Prostate gland (tissue), 2 donors: ENCODE results near the gene AP1G2. TPM values are rescaled to one million over a fixed set of nuclear protein-coding genes. Genes with fewer than 3 reads are reported as not detected.

Experiments
- DNase-seq: peaks from one replicate; pipeline ENCODE4 v3.0.0-alpha.2; 2019; ENCODE audit warnings: low spot score
- H3K27ac ChIP-seq, 2 donors: fragments of 200-600 bp; sonication (generic); 2 replicates each; pipeline ENCODE4 v1.5.1; 2017 to 2019
- H3K27me3 ChIP-seq: fragments of 200-600 bp; sonication (generic); replicated peaks from 2 replicates; pipeline ENCODE4 v1.5.1; 2019; ENCODE audit not compliant: insufficient read depth
- H3K36me3 ChIP-seq, 2 donors: fragments of 200-600 bp; sonication (generic); 1 replicate in 1 of 2; 2 replicates in 1 of 2; pipeline versions ENCODE4 v1.5.1 to v1.8.1; 2017 to 2019
- H3K4me1 ChIP-seq: fragments of 200-600 bp; sonication (generic); replicated peaks from 2 replicates; pipeline ENCODE4 v1.5.1; 2019
- H3K4me3 ChIP-seq, 2 donors: fragments of 200-600 bp; sonication (generic); 2 replicates each; pipeline ENCODE4 v1.5.1; 2017 to 2019
- H3K9me3 ChIP-seq: fragments of 200-600 bp; sonication (generic); 2 replicates; pipeline ENCODE4 v1.5.1; 2017
- POLR2A ChIP-seq: fragments of 450-650 bp; IDR thresholded peaks from one replicate; pipeline ENCODE4 v1.6.1; 2016; ENCODE audit warnings: antibody characterized with exemption, mild to moderate bottlenecking
- POLR2AphosphoS5 ChIP-seq: sonication (generic); formaldehyde crosslinking; IDR thresholded peaks from one replicate; pipeline ENCODE4 v1.6.1; 2017; ENCODE audit warnings: antibody characterized with exemption
- WGBS: methylation state at CpG from one replicate; pipeline ENCODE4 v1.1.5; 2018; 5-methylcytosine and 5-hydroxymethylcytosine counted together
- intact Hi-C: fragments of 100-400 bp; cut with DNase I; formaldehyde crosslinking; loops from one replicate; pipeline ENCODE4 v1.14.2; 2022
- total RNA-seq, 2 donors: library from RNA; depleted of rRNA; stranded (reverse); fragments of >200 nt; gene quantifications; one replicate each; pipeline ENCODE4 v1.1.0, GENCODE V29; 2016
- TF ChIP-seq, protein P1 (sequence below), 4 experiments: fragments of 200-600 bp in 2 of 4; fragments of 450-650 bp in 2 of 4; sonication (generic) in 2 of 4; IDR thresholded peaks; 1 replicate in 3 of 4; 2 replicates in 1 of 4; pipeline ENCODE4 v1.5.1; 2016 to 2019; ENCODE audit warnings: antibody characterized with exemption in 4 of 4, mild to moderate bottlenecking in 2 of 4, moderate library complexity in 2 of 4

AP1G2 gene
- total RNA-seq, 2 donors from 2014 or later = 95.3 to 134 TPM

DNA sequence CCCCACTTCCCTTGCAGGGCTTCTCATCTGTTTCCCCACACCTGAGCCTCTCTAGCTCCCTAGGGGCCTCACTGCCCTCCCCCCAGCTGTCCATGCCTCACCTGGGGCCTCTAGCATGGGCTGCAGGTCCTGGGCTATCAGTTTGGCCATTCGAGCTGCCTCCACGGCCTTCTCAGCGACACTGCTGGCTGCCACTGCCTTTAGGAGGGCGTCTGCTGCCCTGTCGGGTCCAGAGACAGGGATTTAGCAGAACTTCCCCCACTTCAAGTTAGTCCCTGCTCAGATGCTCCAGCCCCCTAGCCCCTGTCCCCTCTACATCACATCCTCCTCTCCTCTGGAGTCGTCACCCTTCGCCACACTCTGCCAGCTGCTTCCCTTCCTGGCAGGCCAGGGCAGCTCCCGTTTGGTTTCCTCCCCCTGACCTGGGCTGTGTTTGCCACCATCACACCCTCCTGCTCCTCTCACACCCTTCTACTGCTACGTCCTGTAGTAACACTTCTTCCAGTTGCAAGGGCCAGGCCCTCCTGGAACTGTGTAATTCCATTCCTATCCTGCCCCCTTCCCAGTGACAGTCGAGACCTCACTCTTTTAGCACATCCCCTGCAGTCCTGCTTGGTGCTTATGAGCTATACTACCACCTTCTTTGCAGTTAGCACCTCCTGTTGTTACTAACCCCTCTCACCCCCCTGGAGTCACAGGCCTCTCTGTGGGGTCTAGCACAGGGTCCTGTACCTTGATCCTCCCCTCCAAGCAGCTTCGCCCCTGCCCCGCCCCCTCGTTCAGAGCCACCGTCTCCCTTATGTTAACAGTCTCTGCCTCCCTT lies 4.3 kb upstream of the AP1G2 start:
- H3K9me3 ChIP-seq = no peaks in the 10 kb centered on the region
- no peaks in the 10 kb centered on the region for H3K4me1 ChIP-seq
- H3K27me3 ChIP-seq = peaks cover 9% of the 10 kb centered on the region
- TF ChIP-seq POLR2A = no peak
- no peak for TF ChIP-seq POLR2AphosphoS5
- TF ChIP-seq, protein P1, sequence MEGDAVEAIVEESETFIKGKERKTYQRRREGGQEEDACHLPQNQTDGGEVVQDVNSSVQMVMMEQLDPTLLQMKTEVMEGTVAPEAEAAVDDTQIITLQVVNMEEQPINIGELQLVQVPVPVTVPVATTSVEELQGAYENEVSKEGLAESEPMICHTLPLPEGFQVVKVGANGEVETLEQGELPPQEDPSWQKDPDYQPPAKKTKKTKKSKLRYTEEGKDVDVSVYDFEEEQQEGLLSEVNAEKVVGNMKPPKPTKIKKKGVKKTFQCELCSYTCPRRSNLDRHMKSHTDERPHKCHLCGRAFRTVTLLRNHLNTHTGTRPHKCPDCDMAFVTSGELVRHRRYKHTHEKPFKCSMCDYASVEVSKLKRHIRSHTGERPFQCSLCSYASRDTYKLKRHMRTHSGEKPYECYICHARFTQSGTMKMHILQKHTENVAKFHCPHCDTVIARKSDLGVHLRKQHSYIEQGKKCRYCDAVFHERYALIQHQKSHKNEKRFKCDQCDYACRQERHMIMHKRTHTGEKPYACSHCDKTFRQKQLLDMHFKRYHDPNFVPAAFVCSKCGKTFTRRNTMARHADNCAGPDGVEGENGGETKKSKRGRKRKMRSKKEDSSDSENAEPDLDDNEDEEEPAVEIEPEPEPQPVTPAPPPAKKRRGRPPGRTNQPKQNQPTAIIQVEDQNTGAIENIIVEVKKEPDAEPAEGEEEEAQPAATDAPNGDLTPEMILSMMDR (IDR thresholded peaks at IDR 0.05) = no peak
- 64% methylated on average over 14 of the region's 14 CpGs for WGBS
- intact Hi-C loops = no loop called here
- H3K4me3 ChIP-seq = no peak overlapping the region
- no peaks in the 10 kb centered on the region for H3K36me3 ChIP-seq
- H3K27ac ChIP-seq = no peak overlapping the region
- DNase-seq = no peak

- 89% methylated on average over 22 of the region's 23 CpGs for WGBS
- intact Hi-C loops = no loop called here
- TF ChIP-seq POLR2AphosphoS5 (no peak), POLR2A (no peak)
- TF ChIP-seq, protein P1 (IDR thresholded peaks at IDR 0.05) = no peak
- Histone ChIP-seq H3K9me3 (no peaks in the 10 kb centered on the region), H3K27ac (no peak overlapping the region), H3K36me3 (no peaks in the 10 kb centered on the region), H3K4me3 (no peak overlapping the region), H3K27me3 (peaks cover 2% of the 10 kb centered on the region), H3K4me1 (no peaks in the 10 kb centered on the region)
- DNase-seq = no peak
Observed at GRCh38 chr14:23570806-23571483, 3.4 kb upstream of the AP1G2 start.

DNA sequence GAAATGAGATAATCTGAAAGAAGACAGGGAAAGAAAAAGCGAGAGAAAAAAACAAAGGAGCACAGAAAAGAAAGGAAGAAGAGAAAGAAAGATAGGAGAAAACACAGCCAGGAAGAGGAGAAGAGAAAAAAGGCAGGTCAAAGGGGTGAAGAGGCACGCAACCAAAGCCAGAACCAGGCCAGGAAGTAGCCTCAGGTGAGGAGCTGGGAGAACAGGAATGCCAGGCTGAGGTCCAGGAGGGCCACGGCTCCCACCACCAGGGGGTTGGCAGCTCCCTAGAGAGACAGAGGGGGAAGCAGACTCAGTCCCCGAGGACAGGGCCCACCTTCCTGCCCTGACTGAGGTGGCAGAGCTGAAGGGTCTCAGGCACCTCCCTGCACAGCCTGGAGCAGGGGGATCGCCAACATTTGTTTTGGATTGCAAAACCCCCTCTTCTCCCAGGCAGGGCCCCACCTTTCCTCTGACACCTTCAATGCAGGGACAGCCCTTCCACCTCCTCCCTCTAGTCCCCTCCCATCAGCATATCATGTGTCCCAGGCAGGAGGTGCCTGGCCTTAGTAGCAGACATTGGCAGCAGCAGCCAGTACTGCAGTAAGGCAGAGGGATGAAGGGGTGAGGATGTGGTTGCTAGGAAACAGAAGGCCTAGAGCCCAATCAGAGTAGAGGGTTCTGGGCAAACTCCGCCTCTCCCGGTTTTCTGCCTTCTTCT lies 2.0 kb upstream of the AP1G2 start:
- TF ChIP-seq POLR2A (peak; percentile 27), POLR2AphosphoS5 (peak; percentile 17)
- TF ChIP-seq, protein P1 (IDR thresholded peaks at IDR 0.05) = peak in 1 of 4 experiments; percentile 37
- H3K27me3 ChIP-seq = no peaks in the 10 kb centered on the region
- H3K36me3 ChIP-seq = no peaks in the 10 kb centered on the region
- H3K4me3 ChIP-seq = no peak overlapping the region
- no peak for DNase-seq
- H3K4me1 ChIP-seq = no peaks in the 10 kb centered on the region
- 34% methylated on average over 7 of the region's 7 CpGs for WGBS
- H3K9me3 ChIP-seq = no peaks in the 10 kb centered on the region
- no peak overlapping the region for H3K27ac ChIP-seq
- intact Hi-C loops = loop anchor here (10.0 kb wide), 1 partner anchor 245 kb away; the partner anchor contains the start of gene PABPN1

DNA sequence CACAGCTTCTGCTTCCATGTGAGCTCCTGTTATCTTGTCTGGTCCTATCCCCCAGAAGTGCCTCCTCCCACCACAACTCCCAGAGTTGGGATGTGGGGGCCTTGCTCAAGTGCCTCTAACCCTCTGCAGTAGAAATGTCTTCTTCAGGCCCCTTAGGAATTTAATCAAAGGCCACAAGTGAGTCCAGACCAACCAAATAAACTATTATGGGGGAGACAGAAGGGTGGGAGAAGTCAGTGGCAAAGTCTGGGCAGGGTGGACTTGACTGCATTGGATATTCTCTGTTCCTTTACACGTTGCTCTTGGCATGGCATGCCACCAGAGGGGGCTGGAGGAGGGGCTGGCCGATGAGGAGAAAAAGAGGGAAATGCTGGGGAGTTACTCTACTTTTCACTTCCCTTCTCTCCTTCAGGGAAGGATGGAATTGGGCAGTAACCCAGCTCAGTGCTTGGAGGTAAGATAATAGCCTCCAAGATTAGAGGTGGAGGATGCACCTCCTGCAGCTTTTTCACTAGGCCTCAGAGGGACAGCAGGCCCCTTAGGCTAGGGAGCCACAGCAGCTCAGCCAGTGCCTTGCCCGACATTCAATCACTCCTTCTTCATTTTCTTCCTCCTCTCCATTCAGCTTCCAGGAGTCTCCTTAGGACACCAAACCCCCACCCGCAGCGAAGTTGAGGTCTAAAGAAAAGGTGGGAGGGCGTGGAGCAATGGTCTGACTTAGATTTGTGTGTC lies 1.2 kb upstream of the AP1G2 start:
- H3K36me3 ChIP-seq = no peaks in the 10 kb centered on the region
- WGBS = 48% methylated on average over 6 of the region's 6 CpGs
- no peak for TF ChIP-seq POLR2AphosphoS5
- TF ChIP-seq, protein P1 (IDR thresholded peaks at IDR 0.05) = peak in 1 of 4 experiments; percentile 10
- TF ChIP-seq POLR2A = no peak
- no peaks in the 10 kb centered on the region for H3K27me3 ChIP-seq
- intact Hi-C loops = loop anchor here (10.0 kb wide), 1 partner anchor 244 kb away; the partner anchor contains the start of gene PABPN1
- peak overlapping the region in 1 of 2 donors; percentile 83 for H3K27ac ChIP-seq
- no peaks in the 10 kb centered on the region for H3K9me3 ChIP-seq
- H3K4me1 ChIP-seq = no peaks in the 10 kb centered on the region
- H3K4me3 ChIP-seq = no peak overlapping the region
- DNase-seq = no peak
